ENCODE measurements around the gene BTG2. TPM values are rescaled to one million over a fixed set of nuclear protein-coding genes. Genes with fewer than 3 reads are reported as not detected.

BTG2 gene
- total and polyA plus RNA-seq, 2 experiments from 2014 or later: 197 to 274 TPM

DNA sequence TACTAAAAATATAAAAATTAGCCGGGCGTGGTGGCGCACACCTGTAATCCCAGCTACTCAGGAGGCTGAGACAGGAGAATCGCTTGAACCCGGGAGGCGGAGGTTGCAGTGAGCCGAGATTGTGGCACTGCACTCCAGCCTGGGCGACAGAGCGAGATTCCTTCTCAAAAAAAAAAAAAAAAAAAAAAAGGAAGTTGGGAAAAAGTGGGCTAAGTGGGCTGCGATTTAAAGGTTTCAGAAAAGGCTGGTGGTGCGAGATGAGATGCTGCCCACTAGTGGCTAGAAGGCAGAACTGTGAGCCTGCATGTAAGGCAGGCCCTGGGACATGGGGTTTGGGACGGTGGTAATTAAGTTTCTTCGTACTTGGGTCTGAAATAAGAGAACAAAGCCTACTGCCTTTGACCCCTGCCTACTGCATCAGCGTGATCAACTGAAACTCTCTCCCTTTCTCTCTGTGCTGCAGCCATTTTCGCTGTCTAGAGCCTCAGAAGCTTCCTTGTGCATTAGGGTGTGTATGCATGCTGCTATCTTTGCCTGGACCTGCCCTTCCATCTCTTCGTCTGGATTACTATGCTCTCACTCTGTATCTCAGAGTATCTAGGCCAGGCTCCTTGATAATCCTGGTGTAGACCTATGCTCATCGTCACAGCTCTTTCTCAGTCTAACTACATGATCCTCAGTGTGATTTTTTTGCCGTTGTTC is 33.2 kb downstream of the BTG2 start:
- peak; percentile 81 for DNase-seq (ENCODE audit: low spot score)
- Histone ChIP-seq H2AFZ (no peak overlapping the region), H3K9me3 (ENCODE audit: low read depth) (no peaks in the 10 kb centered on the region), H3K4me2 (no peak overlapping the region), H3K4me3 (no peak overlapping the region), H3K9me2 (replicated peaks; ENCODE audit: insufficient read depth) (no peaks in the 10 kb centered on the region), H3K79me2 (no peaks in the 10 kb centered on the region), H3K4me1 (ENCODE audit: insufficient read depth) (peaks cover 6% of the 10 kb centered on the region), H3K27ac (peak overlapping the region; percentile 41), H3K27me3 (no peaks in the 10 kb centered on the region), H3K36me3 (replicated peaks; ENCODE audit: insufficient read depth, low read depth) (no peaks in the 10 kb centered on the region), H4K20me1 (ENCODE audit: insufficient read depth, poor library complexity, severe bottlenecking) (no peaks in the 10 kb centered on the region)
- 58% methylated on average over 18 of the region's 18 CpGs for WGBS (ENCODE audit: low lambda C conversion rate, missing lambda C conversion rate)
- TF ChIP-seq EZH2 (IDR thresholded peaks at IDR 0.05; ENCODE audit: borderline replicate concordance) (no peak), EZH2phosphoT487 (IDR thresholded peaks at IDR 0.05; ENCODE audit: low read depth, severe bottlenecking, unreplicated experiment) (no peak)
- TF ChIP-seq, protein P1, sequence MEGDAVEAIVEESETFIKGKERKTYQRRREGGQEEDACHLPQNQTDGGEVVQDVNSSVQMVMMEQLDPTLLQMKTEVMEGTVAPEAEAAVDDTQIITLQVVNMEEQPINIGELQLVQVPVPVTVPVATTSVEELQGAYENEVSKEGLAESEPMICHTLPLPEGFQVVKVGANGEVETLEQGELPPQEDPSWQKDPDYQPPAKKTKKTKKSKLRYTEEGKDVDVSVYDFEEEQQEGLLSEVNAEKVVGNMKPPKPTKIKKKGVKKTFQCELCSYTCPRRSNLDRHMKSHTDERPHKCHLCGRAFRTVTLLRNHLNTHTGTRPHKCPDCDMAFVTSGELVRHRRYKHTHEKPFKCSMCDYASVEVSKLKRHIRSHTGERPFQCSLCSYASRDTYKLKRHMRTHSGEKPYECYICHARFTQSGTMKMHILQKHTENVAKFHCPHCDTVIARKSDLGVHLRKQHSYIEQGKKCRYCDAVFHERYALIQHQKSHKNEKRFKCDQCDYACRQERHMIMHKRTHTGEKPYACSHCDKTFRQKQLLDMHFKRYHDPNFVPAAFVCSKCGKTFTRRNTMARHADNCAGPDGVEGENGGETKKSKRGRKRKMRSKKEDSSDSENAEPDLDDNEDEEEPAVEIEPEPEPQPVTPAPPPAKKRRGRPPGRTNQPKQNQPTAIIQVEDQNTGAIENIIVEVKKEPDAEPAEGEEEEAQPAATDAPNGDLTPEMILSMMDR (IDR thresholded peaks at IDR 0.05; ENCODE audit: poor library complexity): peak; percentile 75

DNA sequence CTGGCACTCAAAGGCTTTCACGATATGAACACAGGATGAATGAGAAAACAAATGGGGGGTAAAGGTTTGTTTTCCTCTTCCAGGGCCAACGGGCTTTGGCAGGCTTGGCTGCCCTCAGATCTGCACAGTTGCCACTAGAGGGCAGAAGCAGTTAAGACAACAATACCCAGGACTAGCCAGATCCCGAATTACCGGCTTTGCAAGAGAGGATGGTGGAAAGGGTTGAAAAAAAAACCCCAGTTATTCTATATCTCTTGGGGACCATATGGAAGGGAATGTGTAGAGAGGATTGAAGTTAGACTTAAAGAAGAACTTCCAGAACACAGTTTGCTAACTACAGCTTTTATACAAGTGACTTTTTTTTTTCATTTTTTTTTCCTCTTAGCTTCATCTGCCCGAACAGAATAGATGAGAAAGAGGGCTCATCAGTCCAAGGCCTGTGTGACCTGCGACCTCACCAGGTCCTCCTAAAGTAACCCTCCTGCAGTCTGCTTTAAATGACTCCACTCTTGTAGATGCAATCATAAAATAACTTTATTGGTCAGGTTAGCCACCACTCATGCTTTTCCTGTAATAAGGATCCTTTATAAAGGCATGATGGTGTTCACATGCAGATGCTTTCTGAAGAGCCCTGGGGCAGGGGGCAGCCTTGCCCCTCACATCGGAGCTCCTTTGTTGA is 34.9 kb downstream of the BTG2 start:
- Histone ChIP-seq H3K4me3 (no peak overlapping the region), H3K9me2 (replicated peaks; ENCODE audit: insufficient read depth) (no peaks in the 10 kb centered on the region), H3K27ac (peak overlapping the region; percentile 41), H3K9me3 (ENCODE audit: low read depth) (no peaks in the 10 kb centered on the region), H3K27me3 (no peaks in the 10 kb centered on the region), H3K36me3 (replicated peaks; ENCODE audit: insufficient read depth, low read depth) (no peaks in the 10 kb centered on the region), H2AFZ (no peak overlapping the region), H3K4me2 (no peak overlapping the region), H3K79me2 (no peaks in the 10 kb centered on the region), H3K4me1 (ENCODE audit: insufficient read depth) (peaks cover 6% of the 10 kb centered on the region), H4K20me1 (ENCODE audit: insufficient read depth, poor library complexity, severe bottlenecking) (no peaks in the 10 kb centered on the region)
- DNase-seq (ENCODE audit: low spot score): peak; percentile 94
- no peak for TF ChIP-seq EZH2phosphoT487 (IDR thresholded peaks at IDR 0.05; ENCODE audit: low read depth, severe bottlenecking, unreplicated experiment)
- TF ChIP-seq, protein P1 (IDR thresholded peaks at IDR 0.05; ENCODE audit: poor library complexity): peak; percentile 96
- 22% methylated on average over 7 of the region's 7 CpGs for WGBS (ENCODE audit: low lambda C conversion rate, missing lambda C conversion rate)

DNA sequence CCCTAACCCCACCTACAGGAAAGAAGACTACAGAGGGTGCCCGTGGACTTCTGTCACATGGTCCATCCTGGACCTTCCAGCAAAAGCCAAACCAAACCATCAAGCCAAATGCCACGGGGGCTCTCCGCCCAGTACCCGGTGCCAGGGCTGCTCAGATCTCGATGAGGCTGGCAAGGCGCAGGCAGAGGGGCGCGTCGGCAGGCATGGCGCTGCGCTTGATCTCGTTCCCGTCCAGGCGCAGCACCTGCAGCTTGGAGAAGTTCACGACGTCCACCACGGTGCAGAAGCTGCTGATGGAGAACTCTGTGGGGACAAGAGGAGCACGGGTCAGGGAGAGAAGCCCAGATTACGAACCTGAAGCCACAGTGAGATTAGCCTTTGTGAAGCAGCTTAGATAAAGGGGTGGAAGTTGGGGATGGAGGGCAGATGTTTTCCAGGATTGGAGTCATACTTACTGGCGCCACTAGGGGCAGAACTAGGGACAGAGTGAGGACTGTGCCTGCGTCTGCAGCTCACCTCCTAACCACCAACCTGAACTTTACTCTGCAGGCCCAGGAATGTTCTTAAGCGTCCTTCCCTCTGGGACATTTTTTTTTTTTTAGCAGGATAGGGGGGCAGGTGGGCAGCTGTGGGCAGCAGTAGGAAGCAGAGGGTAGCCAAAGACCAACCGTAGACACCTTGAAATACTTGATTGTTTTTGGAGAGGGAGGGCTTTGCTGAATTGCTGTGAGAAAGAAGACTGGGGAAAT is 37.0 kb downstream of the BTG2 start:
- H3K27me3 ChIP-seq: no peaks in the 10 kb centered on the region
- H3K4me1 ChIP-seq (ENCODE audit: insufficient read depth): peaks cover 6% of the 10 kb centered on the region
- H4K20me1 ChIP-seq (ENCODE audit: insufficient read depth, poor library complexity, severe bottlenecking): no peaks in the 10 kb centered on the region
- H3K79me2 ChIP-seq: no peaks in the 10 kb centered on the region
- H2AFZ ChIP-seq: no peak overlapping the region
- H3K4me3 ChIP-seq: no peak overlapping the region
- no peaks in the 10 kb centered on the region for H3K36me3 ChIP-seq (replicated peaks; ENCODE audit: insufficient read depth, low read depth)
- no peaks in the 10 kb centered on the region for H3K9me3 ChIP-seq (ENCODE audit: low read depth)
- TF ChIP-seq, protein P1 (IDR thresholded peaks at IDR 0.05; ENCODE audit: poor library complexity): peak; percentile 58
- no peak for TF ChIP-seq EZH2 (IDR thresholded peaks at IDR 0.05; ENCODE audit: borderline replicate concordance)
- no peak overlapping the region for H3K27ac ChIP-seq
- peak; percentile 77 for DNase-seq (ENCODE audit: low spot score)
- H3K4me2 ChIP-seq: no peak overlapping the region
- 65% methylated on average over 23 of the region's 23 CpGs for WGBS (ENCODE audit: low lambda C conversion rate, missing lambda C conversion rate)
- H3K9me2 ChIP-seq (replicated peaks; ENCODE audit: insufficient read depth): no peaks in the 10 kb centered on the region
